ENCODE measurements around the gene INPP5J.

- TF ChIP-seq CTCF (conservative IDR thresholded peaks at IDR 0.05; ENCODE audit: low read depth in 2 of 2) (no peak), STAT1 (IDR thresholded peaks at IDR 0.05; ENCODE audit: unreplicated experiment) (no peak), EZH2phosphoT487 (IDR thresholded peaks at IDR 0.05; ENCODE audit: unreplicated experiment) (no peak), POLR2AphosphoS5 (IDR thresholded peaks at IDR 0.05; ENCODE audit: low read depth) (no peak), REST (IDR thresholded peaks at IDR 0.05; ENCODE audit: unreplicated experiment) (no peak), EZH2 (IDR thresholded peaks at IDR 0.05; ENCODE audit: low read depth, unreplicated experiment) (no peak), JUNB (IDR thresholded peaks at IDR 0.05; ENCODE audit: unreplicated experiment) (no peak), ETS1 (IDR thresholded peaks at IDR 0.05) (no peak), ZNF114 (CRISPR knock-in tag; IDR thresholded peaks at IDR 0.05) (no peak)
These were observed 2.9 kb downstream of the INPP5J start for GRCh38 chr22:31125521-31126117.

Measured in GM23338 (cell line).